Colonic mucosa (tissue), 4 donors: Measurements from ENCODE around the gene ANXA3. TPM values are rescaled to one million over a fixed set of nuclear protein-coding genes. Genes with fewer than 3 reads are reported as not detected.
A peak's percentile ranks its signal among the peaks of the same experiment; 100 is the strongest.

Source experiments
- DNase-seq: peaks from one replicate; pipeline ENCODE4 v3.0.0-alpha.2; 2020
- H3K27ac ChIP-seq: fragments of 200-600 bp; one replicate; pipeline ENCODE4 v1.8.0; 2021
- H3K27me3 ChIP-seq: fragments of 200-600 bp; one replicate; pipeline ENCODE4 v1.8.0; 2021
- H3K36me3 ChIP-seq: fragments of 200-600 bp; one replicate; pipeline ENCODE4 v1.8.0; 2021
- H3K4me1 ChIP-seq: fragments of 200-600 bp; one replicate; pipeline ENCODE4 v1.8.0; 2021; ENCODE audit warnings: mild to moderate bottlenecking
- H3K4me3 ChIP-seq: fragments of 200-600 bp; one replicate; pipeline ENCODE4 v1.8.0; 2021
- H3K9ac ChIP-seq, 2 donors: one replicate each; pipeline ENCODE4 v1.7.0; 2013; ENCODE audit warnings: control low read depth in 2 of 2, low read depth in 2 of 2, low read length in 2 of 2
- H3K9me3 ChIP-seq: fragments of 200-600 bp; one replicate; pipeline ENCODE4 v1.8.0; 2021
- CTCF ChIP-seq: fragments of 200-600 bp; IDR thresholded peaks from one replicate; pipeline ENCODE4 v1.8.0; 2022; ENCODE audit warnings: antibody characterized with exemption, mild to moderate bottlenecking
- intact Hi-C: fragments of 100-400 bp; cut with DNase I; formaldehyde crosslinking; loops from one replicate; pipeline ENCODE4 v1.14.1; 2022
- total RNA-seq, 2 donors: library from RNA; stranded (reverse); fragmentation: NEBNext Ultra II Directional in 1 of 2; extraction: Animal tissue kit (Norgen Biotek cat#: 25700) in 1 of 2; gene quantifications; one replicate each; pipeline ENCODE4 v1.2.1, GENCODE V29; 2021
- donor health status: healthy.
- donor health status: DM: no; HTN: no; CAD: no.
- donor health status: DM: no; HTN: no; CAD: no.

ANXA3 gene
- total RNA-seq, 2 donors from 2014 or later, result 58.9 to 59.2 TPM

GRCh38 chr4:78512357-78512920, 39.1 kb upstream of the ANXA3 start:
- H3K36me3 ChIP-seq, result no peaks in the 10 kb centered on the region
- no peak overlapping the region for H3K9ac ChIP-seq
- H3K27ac ChIP-seq, result peak overlapping the region; percentile 6

GRCh38 chr4:78513411-78513975, 38.1 kb upstream of the ANXA3 start:
- Histone ChIP-seq H3K36me3 (no peaks in the 10 kb centered on the region), H3K9me3 (no peaks in the 10 kb centered on the region), H3K27me3 (no peaks in the 10 kb centered on the region), H3K4me1 (no peaks in the 10 kb centered on the region), H3K9ac (no peak overlapping the region), H3K27ac (no peak overlapping the region), H3K4me3 (no peak overlapping the region)
- DNase-seq, result no peak
- intact Hi-C loops, result no loop called here
- TF ChIP-seq CTCF, result no peak

More at GRCh38 chr4:78512357-78512920, 39.1 kb upstream of the ANXA3 start:
- peak; percentile 70 for DNase-seq
- no peak overlapping the region for H3K4me3 ChIP-seq
- no peaks in the 10 kb centered on the region for H3K4me1 ChIP-seq
- intact Hi-C loops, result no loop called here
- no peak for TF ChIP-seq CTCF
- H3K27me3 ChIP-seq, result no peaks in the 10 kb centered on the region
- H3K9me3 ChIP-seq, result no peaks in the 10 kb centered on the region

GRCh38 chr4:78517050-78517652, 34.4 kb upstream of the ANXA3 start:
- no peaks in the 10 kb centered on the region for H3K27me3 ChIP-seq
- no peaks in the 10 kb centered on the region for H3K36me3 ChIP-seq
- peak; percentile 58 for TF ChIP-seq CTCF
- intact Hi-C loops, result loop anchor here (5.0 kb wide), 1 partner anchor 455 kb away; no protein-coding TSS in a partner anchor
- DNase-seq, result no peak
- no peaks in the 10 kb centered on the region for H3K4me1 ChIP-seq
- no peaks in the 10 kb centered on the region for H3K9me3 ChIP-seq
- H3K27ac ChIP-seq, result no peak overlapping the region
- no peak overlapping the region for H3K9ac ChIP-seq
- H3K4me3 ChIP-seq, result no peak overlapping the region

DNA sequence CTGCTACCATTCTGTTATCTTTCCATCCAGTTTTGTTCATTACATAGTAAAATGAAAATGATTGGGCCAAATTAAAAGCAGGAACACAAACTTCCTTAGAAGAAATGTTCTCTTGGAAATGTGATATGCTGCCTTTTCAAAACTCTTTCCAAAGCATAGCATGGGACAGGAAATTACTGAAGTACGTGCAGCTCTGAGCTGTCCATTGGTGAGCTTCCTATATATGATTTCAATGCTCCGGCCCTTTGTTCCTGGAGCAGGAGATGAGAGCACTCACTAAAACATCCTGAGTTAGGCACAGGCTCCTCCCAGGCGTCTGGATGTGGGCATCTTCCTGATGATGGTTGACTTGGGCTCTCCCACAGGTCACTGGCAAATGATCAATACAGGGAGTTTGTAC, 33.0 kb upstream of the ANXA3 start:
- no peaks in the 10 kb centered on the region for H3K4me1 ChIP-seq
- intact Hi-C loops, result loop anchor here (5.0 kb wide), 1 partner anchor 456 kb away; no protein-coding TSS in a partner anchor
- TF ChIP-seq CTCF, result no peak

DNA sequence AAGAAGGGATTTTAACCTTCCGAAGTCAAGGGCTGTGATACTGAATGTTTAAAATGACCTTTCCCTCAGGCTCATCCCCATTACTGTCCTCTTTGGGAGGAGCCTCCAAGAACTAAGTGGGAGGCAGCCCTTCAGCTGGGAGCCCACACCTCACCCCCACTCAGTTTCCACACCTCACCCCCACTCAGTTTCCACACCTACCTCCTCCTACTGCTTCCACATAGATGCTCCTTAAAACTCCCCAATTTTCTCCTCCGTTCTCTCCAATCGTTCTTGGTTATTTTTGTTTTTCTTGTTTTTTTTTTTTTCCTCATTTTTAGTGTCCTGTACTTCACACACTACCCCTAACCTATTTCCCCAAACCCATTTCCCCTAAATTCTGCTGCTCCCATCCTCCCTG, 31.6 kb upstream of the ANXA3 start:
- Histone ChIP-seq H3K36me3 (no peaks in the 10 kb centered on the region), H3K27ac (no peak overlapping the region), H3K9ac (no peak overlapping the region), H3K27me3 (no peaks in the 10 kb centered on the region), H3K9me3 (no peaks in the 10 kb centered on the region), H3K4me1 (no peaks in the 10 kb centered on the region), H3K4me3 (no peak overlapping the region)
- no peak for TF ChIP-seq CTCF
- intact Hi-C loops, result loop anchor here (2.0 to 5.0 kb wide), 2 partner anchors 458 to 563 kb away; no protein-coding TSS in a partner anchor
- no peak for DNase-seq

More for the DNA sequence above, 33.0 kb upstream of the ANXA3 start:
- Histone ChIP-seq H3K4me3 (no peak overlapping the region), H3K36me3 (no peaks in the 10 kb centered on the region), H3K27ac (no peak overlapping the region), H3K9me3 (no peaks in the 10 kb centered on the region), H3K27me3 (no peaks in the 10 kb centered on the region), H3K9ac (no peak overlapping the region)
- DNase-seq, result no peak
